HEK293 (cell line): Measurements from ENCODE around the gene NDUFS7.

Experiments
- EGR2 ChIP-seq: fragments of 450-650 bp; formaldehyde crosslinking; IDR thresholded peaks from 2 replicates; pipeline ENCODE4 v1.5.1; 2016; ENCODE audit warnings: low read depth, missing biosample characterization, missing genetic modification characterization
- GFI1B ChIP-seq: fragments of 450-650 bp; formaldehyde crosslinking; IDR thresholded peaks from 2 replicates; pipeline ENCODE4 v1.5.1; 2016; ENCODE audit warnings: missing biosample characterization, missing genetic modification characterization
- GLI4 ChIP-seq: fragments of 450-650 bp; formaldehyde crosslinking; IDR thresholded peaks from 2 replicates; pipeline ENCODE4 v1.5.1; 2016; ENCODE audit warnings: missing biosample characterization, missing genetic modification characterization
- KLF1 ChIP-seq: fragments of 450-650 bp; formaldehyde crosslinking; IDR thresholded peaks from 2 replicates; pipeline ENCODE4 v1.5.1; 2016; ENCODE audit warnings: missing biosample characterization, missing genetic modification characterization
- KLF9 ChIP-seq: fragments of 450-650 bp; formaldehyde crosslinking; IDR thresholded peaks from 2 replicates; pipeline ENCODE4 v1.5.1; 2016; ENCODE audit warnings: missing biosample characterization, missing genetic modification characterization, low read depth
- MEIS1 ChIP-seq: sonication (generic); formaldehyde crosslinking; IDR thresholded peaks from 2 replicates; pipeline ENCODE4 v1.8.1; 2022; ENCODE audit warnings: missing genetic modification reagents, mild to moderate bottlenecking, borderline replicate concordance
- MYNN ChIP-seq: fragments of 450-650 bp; formaldehyde crosslinking; IDR thresholded peaks from 2 replicates; pipeline ENCODE4 v1.5.1; 2016; ENCODE audit warnings: missing biosample characterization, missing genetic modification characterization, borderline replicate concordance
- SCRT1 ChIP-seq: fragments of 450-650 bp; formaldehyde crosslinking; IDR thresholded peaks from 2 replicates; pipeline ENCODE4 v1.5.1; 2016; ENCODE audit warnings: missing biosample characterization, missing genetic modification characterization, borderline replicate concordance
- SCRT2 ChIP-seq: fragments of 450-650 bp; formaldehyde crosslinking; IDR thresholded peaks from 2 replicates; pipeline ENCODE4 v1.5.1; 2016; ENCODE audit warnings: missing biosample characterization, missing genetic modification characterization
- SETDB1 ChIP-seq: IDR thresholded peaks from one replicate; pipeline ENCODE4 v1.6.1; 2017; ENCODE audit warnings: mild to moderate bottlenecking, low read length, moderate library complexity, mixed read lengths; ENCODE audit not compliant: insufficient read length
- ZBTB17 ChIP-seq: fragments of 450-650 bp; formaldehyde crosslinking; IDR thresholded peaks from 2 replicates; pipeline ENCODE4 v1.5.1; 2016; ENCODE audit warnings: missing biosample characterization, missing genetic modification characterization
- ZBTB21 ChIP-seq: fragments of 450-650 bp; formaldehyde crosslinking; IDR thresholded peaks from 2 replicates; pipeline ENCODE4 v1.5.1; 2017; ENCODE audit warnings: missing biosample characterization, missing genetic modification characterization
- ZEB2 ChIP-seq: fragments of 450-650 bp; formaldehyde crosslinking; IDR thresholded peaks from 2 replicates; pipeline ENCODE4 v1.5.1; 2016; ENCODE audit warnings: missing biosample characterization, missing genetic modification characterization
- ZNF10 ChIP-seq: fragments of 450-650 bp; formaldehyde crosslinking; IDR thresholded peaks from 2 replicates; pipeline ENCODE4 v1.5.1; 2017; ENCODE audit warnings: missing biosample characterization, missing genetic modification characterization
- ZNF155 ChIP-seq: fragments of 450-650 bp; formaldehyde crosslinking; IDR thresholded peaks from 2 replicates; pipeline ENCODE4 v1.5.1; 2016; ENCODE audit warnings: missing biosample characterization, missing genetic modification characterization
- ZNF16 ChIP-seq: fragments of 450-650 bp; formaldehyde crosslinking; IDR thresholded peaks from 2 replicates; pipeline ENCODE4 v1.5.1; 2016; ENCODE audit warnings: low read depth, missing biosample characterization, missing genetic modification characterization
- ZNF2 ChIP-seq: fragments of 450-650 bp; formaldehyde crosslinking; IDR thresholded peaks from 2 replicates; pipeline ENCODE4 v1.5.1; 2016; ENCODE audit warnings: missing biosample characterization, missing genetic modification characterization
- ZNF211 ChIP-seq: fragments of 450-650 bp; formaldehyde crosslinking; IDR thresholded peaks from 2 replicates; pipeline ENCODE4 v1.5.1; 2016; ENCODE audit warnings: low read depth, missing biosample characterization, missing genetic modification characterization
- ZNF221 ChIP-seq: fragments of 450-650 bp; formaldehyde crosslinking; IDR thresholded peaks from 2 replicates; pipeline ENCODE4 v1.5.1; 2017; ENCODE audit warnings: missing biosample characterization, missing genetic modification characterization, borderline replicate concordance
- ZNF292 ChIP-seq: fragments of 450-650 bp; formaldehyde crosslinking; IDR thresholded peaks from 2 replicates; pipeline ENCODE4 v1.5.1; 2016; ENCODE audit warnings: low read depth, missing biosample characterization, missing genetic modification characterization, borderline replicate concordance
- ZNF341 ChIP-seq: fragments of 450-650 bp; formaldehyde crosslinking; IDR thresholded peaks from 2 replicates; pipeline ENCODE4; 2016; ENCODE audit warnings: low read depth, missing biosample characterization, missing genetic modification characterization
- ZNF354C ChIP-seq: fragments of 450-650 bp; formaldehyde crosslinking; IDR thresholded peaks from 2 replicates; pipeline ENCODE4 v1.5.1; 2016; ENCODE audit warnings: missing biosample characterization, missing genetic modification characterization, low read depth, borderline replicate concordance
- ZNF366 ChIP-seq: fragments of 450-650 bp; formaldehyde crosslinking; conservative IDR thresholded peaks from 2 replicates; pipeline ENCODE4 v1.5.1; 2016; ENCODE audit warnings: missing biosample characterization, missing genetic modification characterization
- ZNF37A ChIP-seq: fragments of 450-650 bp; IDR thresholded peaks from 2 replicates; pipeline ENCODE4 v1.5.1; 2018; ENCODE audit warnings: missing biosample characterization, missing genetic modification characterization
- ZNF404 ChIP-seq: fragments of 450-650 bp; formaldehyde crosslinking; IDR thresholded peaks from 2 replicates; pipeline ENCODE4 v1.5.1; 2017; ENCODE audit warnings: missing biosample characterization, missing genetic modification characterization
- ZNF473 ChIP-seq: fragments of 450-650 bp; formaldehyde crosslinking; IDR thresholded peaks from 2 replicates; pipeline ENCODE4 v1.5.1; 2017; ENCODE audit warnings: missing biosample characterization, missing genetic modification characterization
- ZNF48 ChIP-seq: fragments of 450-650 bp; formaldehyde crosslinking; IDR thresholded peaks from 2 replicates; pipeline ENCODE4 v1.5.1; 2016; ENCODE audit warnings: missing biosample characterization, missing genetic modification characterization
- ZNF555 ChIP-seq: fragments of 450-650 bp; formaldehyde crosslinking; conservative IDR thresholded peaks from 2 replicates; pipeline ENCODE4 v1.5.1; 2017; ENCODE audit warnings: missing biosample characterization, mild to moderate bottlenecking, missing genetic modification characterization, inconsistent platforms
- ZNF624 ChIP-seq: fragments of 450-650 bp; formaldehyde crosslinking; IDR thresholded peaks from 2 replicates; pipeline ENCODE4 v1.5.1; 2017; ENCODE audit warnings: missing biosample characterization, missing genetic modification characterization
- ZNF776 ChIP-seq: fragments of 450-650 bp; formaldehyde crosslinking; IDR thresholded peaks from 2 replicates; pipeline ENCODE4 v1.5.0; 2017; ENCODE audit warnings: missing biosample characterization, missing genetic modification characterization, borderline replicate concordance
- ZNF791 ChIP-seq: fragments of 450-650 bp; formaldehyde crosslinking; IDR thresholded peaks from 2 replicates; pipeline ENCODE4 v1.5.1; 2016; ENCODE audit warnings: missing biosample characterization, missing genetic modification characterization
- ZSCAN30 ChIP-seq: fragments of 450-650 bp; IDR thresholded peaks from 2 replicates; pipeline ENCODE4 v1.5.1; 2018; ENCODE audit warnings: missing biosample characterization, mild to moderate bottlenecking, missing genetic modification characterization, moderate library complexity
- ZXDB ChIP-seq: fragments of 450-650 bp; formaldehyde crosslinking; IDR thresholded peaks from 2 replicates; pipeline ENCODE4 v1.5.1; 2016; ENCODE audit warnings: missing biosample characterization, missing genetic modification characterization
- TF ChIP-seq, protein P1 (sequence below): fragments of 450-650 bp; formaldehyde crosslinking; IDR thresholded peaks from 2 replicates; pipeline ENCODE4 v1.5.1; 2016; ENCODE audit warnings: missing biosample characterization, missing genetic modification characterization
- TF ChIP-seq, protein P2 (sequence below): fragments of 450-650 bp; formaldehyde crosslinking; IDR thresholded peaks from 2 replicates; pipeline ENCODE4 v1.5.1; 2016; ENCODE audit warnings: missing biosample characterization, missing genetic modification characterization
- TF ChIP-seq, protein P3 (sequence below): fragments of 450-650 bp; formaldehyde crosslinking; IDR thresholded peaks from 2 replicates; pipeline ENCODE4 v1.5.1; 2016; ENCODE audit warnings: missing biosample characterization, missing genetic modification characterization
- TF ChIP-seq, protein P4 (sequence below): fragments of 450-650 bp; IDR thresholded peaks from 2 replicates; pipeline ENCODE4 v1.5.1; 2018; ENCODE audit warnings: missing biosample characterization, mild to moderate bottlenecking, missing genetic modification characterization
- TF ChIP-seq, protein P5 (sequence below): fragments of 450-650 bp; formaldehyde crosslinking; IDR thresholded peaks from 2 replicates; pipeline ENCODE4 v1.5.1; 2017; ENCODE audit warnings: missing biosample characterization, mild to moderate bottlenecking, missing genetic modification characterization, moderate library complexity

NDUFS7 gene

DNA sequence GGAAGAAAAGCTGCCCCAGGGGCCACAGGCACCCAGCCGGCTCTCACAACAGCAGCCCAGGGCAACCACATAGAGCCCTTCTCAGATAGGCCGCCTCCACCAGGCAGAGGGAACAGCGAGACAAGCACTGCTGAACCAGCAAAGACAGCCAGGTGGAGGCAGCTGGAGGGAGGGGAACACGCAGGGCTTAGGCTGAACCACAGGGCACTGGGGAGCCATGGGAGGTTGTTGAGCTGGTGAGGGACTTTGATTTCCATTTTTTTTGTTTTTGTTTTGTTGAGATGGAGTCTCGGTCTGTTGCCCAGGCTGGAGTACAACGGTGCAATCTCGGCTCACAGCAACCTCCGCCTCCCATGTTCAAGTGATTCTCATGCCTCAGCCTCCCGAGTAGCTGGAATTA lies 14.1 kb downstream of the NDUFS7 start (continued):
- TF ChIP-seq KLF9 (0 out of 2 replicates have a peak, but pooled peaks have one; percentile 8), ZNF292 (tag by site-specific recombination) (no peak), GFI1B (tag by site-specific recombination) (no peak), ZNF155 (tag by site-specific recombination) (no peak), ZNF776 (tag by site-specific recombination) (no peak), ZNF2 (0 out of 2 replicates have a peak, but pooled peaks have one; percentile 19), ZNF221 (tag by site-specific recombination) (no peak), ZNF48 (tag by site-specific recombination) (no peak), ZNF354C (tag by site-specific recombination) (no peak), MYNN (tag by site-specific recombination) (no peak), ZNF624 (tag by site-specific recombination) (no peak), ZBTB17 (tag by site-specific recombination) (no peak), MEIS1 (CRISPR knock-in tag) (no peak), SETDB1 (no peak), ZNF10 (no peak), SCRT2 (tag by site-specific recombination) (no peak), ZNF473 (tag by site-specific recombination) (no peak), ZBTB21 (tag by site-specific recombination) (no peak), ZNF404 (tag by site-specific recombination) (no peak), ZNF341 (tag by site-specific recombination) (peak; percentile 66), EGR2 (tag by site-specific recombination) (no peak), ZNF211 (tag by site-specific recombination) (no peak), ZNF791 (tag by site-specific recombination) (no peak), ZXDB (tag by site-specific recombination) (no peak), ZNF366 (tag by site-specific recombination) (no peak), ZSCAN30 (tag by site-specific recombination) (no peak), ZEB2 (no peak), ZNF555 (tag by site-specific recombination) (no peak), GLI4 (no peak), KLF1 (tag by site-specific recombination) (no peak), ZNF16 (tag by site-specific recombination) (peak; percentile 100), SCRT1 (tag by site-specific recombination) (no peak), ZNF37A (tag by site-specific recombination) (no peak)
- TF ChIP-seq, protein P1, sequence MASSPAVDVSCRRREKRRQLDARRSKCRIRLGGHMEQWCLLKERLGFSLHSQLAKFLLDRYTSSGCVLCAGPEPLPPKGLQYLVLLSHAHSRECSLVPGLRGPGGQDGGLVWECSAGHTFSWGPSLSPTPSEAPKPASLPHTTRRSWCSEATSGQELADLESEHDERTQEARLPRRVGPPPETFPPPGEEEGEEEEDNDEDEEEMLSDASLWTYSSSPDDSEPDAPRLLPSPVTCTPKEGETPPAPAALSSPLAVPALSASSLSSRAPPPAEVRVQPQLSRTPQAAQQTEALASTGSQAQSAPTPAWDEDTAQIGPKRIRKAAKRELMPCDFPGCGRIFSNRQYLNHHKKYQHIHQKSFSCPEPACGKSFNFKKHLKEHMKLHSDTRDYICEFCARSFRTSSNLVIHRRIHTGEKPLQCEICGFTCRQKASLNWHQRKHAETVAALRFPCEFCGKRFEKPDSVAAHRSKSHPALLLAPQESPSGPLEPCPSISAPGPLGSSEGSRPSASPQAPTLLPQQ (tag by site-specific recombination), result no peak
- TF ChIP-seq, protein P2, sequence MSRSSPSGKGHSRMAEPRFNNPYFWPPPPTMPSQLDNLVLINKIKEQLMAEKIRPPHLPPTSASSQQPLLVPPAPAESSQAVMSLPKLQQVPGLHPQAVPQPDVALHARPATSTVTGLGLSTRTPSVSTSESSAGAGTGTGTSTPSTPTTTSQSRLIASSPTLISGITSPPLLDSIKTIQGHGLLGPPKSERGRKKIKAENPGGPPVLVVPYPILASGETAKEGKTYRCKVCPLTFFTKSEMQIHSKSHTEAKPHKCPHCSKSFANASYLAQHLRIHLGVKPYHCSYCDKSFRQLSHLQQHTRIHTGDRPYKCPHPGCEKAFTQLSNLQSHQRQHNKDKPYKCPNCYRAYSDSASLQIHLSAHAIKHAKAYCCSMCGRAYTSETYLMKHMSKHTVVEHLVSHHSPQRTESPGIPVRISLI (tag by site-specific recombination), result no peak
- TF ChIP-seq, protein P3, sequence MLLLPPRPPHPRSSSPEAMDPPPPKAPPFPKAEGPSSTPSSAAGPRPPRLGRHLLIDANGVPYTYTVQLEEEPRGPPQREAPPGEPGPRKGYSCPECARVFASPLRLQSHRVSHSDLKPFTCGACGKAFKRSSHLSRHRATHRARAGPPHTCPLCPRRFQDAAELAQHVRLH (tag by site-specific recombination), result 0 out of 2 replicates have a peak, but pooled peaks have one; percentile 34
- TF ChIP-seq, protein P4, sequence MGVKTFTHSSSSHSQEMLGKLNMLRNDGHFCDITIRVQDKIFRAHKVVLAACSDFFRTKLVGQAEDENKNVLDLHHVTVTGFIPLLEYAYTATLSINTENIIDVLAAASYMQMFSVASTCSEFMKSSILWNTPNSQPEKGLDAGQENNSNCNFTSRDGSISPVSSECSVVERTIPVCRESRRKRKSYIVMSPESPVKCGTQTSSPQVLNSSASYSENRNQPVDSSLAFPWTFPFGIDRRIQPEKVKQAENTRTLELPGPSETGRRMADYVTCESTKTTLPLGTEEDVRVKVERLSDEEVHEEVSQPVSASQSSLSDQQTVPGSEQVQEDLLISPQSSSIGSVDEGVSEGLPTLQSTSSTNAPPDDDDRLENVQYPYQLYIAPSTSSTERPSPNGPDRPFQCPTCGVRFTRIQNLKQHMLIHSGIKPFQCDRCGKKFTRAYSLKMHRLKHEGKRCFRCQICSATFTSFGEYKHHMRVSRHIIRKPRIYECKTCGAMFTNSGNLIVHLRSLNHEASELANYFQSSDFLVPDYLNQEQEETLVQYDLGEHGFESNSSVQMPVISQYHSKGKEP (tag by site-specific recombination), result no peak
- TF ChIP-seq, protein P5, sequence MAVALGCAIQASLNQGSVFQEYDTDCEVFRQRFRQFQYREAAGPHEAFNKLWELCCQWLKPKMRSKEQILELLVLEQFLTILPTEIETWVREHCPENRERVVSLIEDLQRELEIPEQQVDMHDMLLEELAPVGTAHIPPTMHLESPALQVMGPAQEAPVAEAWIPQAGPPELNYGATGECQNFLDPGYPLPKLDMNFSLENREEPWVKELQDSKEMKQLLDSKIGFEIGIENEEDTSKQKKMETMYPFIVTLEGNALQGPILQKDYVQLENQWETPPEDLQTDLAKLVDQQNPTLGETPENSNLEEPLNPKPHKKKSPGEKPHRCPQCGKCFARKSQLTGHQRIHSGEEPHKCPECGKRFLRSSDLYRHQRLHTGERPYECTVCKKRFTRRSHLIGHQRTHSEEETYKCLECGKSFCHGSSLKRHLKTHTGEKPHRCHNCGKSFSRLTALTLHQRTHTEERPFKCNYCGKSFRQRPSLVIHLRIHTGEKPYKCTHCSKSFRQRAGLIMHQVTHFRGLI (tag by site-specific recombination), result no peak
